VCaP (cell line): Measurements from ENCODE around the gene ITGAL.
A peak's percentile ranks its signal among the peaks of the same experiment; 100 is the strongest.

Source experiments
- H3K27ac ChIP-seq: fragments of 450-650 bp; 2 replicates; pipeline ENCODE4 v1.5.1; 2017
- TF ChIP-seq, protein P1 (sequence below): fragments of 450-650 bp; conservative IDR thresholded peaks from 2 replicates; pipeline ENCODE4 v1.5.1; 2017; ENCODE audit warnings: mild to moderate bottlenecking, moderate library complexity

The ITGAL gene

DNA sequence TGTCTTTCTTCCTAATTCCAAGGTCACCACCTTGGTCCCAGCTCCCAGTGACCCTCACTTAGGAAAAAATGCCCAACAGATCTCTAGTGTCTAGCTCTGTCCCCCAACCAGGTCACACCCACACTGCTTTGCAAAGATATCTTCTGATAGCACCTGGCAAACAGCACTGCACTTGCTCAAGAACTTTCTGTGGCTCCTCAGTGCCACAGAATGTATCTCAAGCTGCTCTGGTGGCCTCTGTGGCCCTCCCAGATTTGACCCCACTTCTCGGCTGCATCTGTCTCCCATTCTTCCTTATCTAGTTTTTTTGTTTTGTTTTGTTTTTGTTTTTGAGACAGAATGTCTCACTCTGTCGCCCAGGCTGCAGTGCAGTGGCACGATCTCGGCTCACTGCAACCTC is 94.0 kb downstream of the ITGAL start:
- no peak overlapping the region for H3K27ac ChIP-seq
- TF ChIP-seq, protein P1, sequence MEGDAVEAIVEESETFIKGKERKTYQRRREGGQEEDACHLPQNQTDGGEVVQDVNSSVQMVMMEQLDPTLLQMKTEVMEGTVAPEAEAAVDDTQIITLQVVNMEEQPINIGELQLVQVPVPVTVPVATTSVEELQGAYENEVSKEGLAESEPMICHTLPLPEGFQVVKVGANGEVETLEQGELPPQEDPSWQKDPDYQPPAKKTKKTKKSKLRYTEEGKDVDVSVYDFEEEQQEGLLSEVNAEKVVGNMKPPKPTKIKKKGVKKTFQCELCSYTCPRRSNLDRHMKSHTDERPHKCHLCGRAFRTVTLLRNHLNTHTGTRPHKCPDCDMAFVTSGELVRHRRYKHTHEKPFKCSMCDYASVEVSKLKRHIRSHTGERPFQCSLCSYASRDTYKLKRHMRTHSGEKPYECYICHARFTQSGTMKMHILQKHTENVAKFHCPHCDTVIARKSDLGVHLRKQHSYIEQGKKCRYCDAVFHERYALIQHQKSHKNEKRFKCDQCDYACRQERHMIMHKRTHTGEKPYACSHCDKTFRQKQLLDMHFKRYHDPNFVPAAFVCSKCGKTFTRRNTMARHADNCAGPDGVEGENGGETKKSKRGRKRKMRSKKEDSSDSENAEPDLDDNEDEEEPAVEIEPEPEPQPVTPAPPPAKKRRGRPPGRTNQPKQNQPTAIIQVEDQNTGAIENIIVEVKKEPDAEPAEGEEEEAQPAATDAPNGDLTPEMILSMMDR: no peak

GRCh38 chr16:30567160-30567990 is 94.8 kb downstream of the ITGAL start:
- TF ChIP-seq, protein P1: no peak

GRCh38 chr16:30567991-30568638 is 95.6 kb downstream of the ITGAL start:
- no peak overlapping the region for H3K27ac ChIP-seq
- TF ChIP-seq, protein P1: no peak

More at GRCh38 chr16:30567160-30567990, 94.8 kb downstream of the ITGAL start:
- no peak overlapping the region for H3K27ac ChIP-seq

- TF ChIP-seq, protein P1: no peak
- peak overlapping the region; percentile 93 for H3K27ac ChIP-seq
These were observed 96.7 kb downstream of the ITGAL start for GRCh38 chr16:30569281-30569680.

- TF ChIP-seq, protein P1: no peak
- peak overlapping the region; percentile 93 for H3K27ac ChIP-seq
These were observed 97.4 kb downstream of the ITGAL start for GRCh38 chr16:30569746-30570635.

GRCh38 chr16:30570636-30571444 is 98.3 kb downstream of the ITGAL start:
- H3K27ac ChIP-seq: peak overlapping the region; percentile 93
- TF ChIP-seq, protein P1: no peak
